NCI-H2196 (cell line): ENCODE results near the gene CFAP45.

Experiments
- DNase-seq: peaks from one replicate; lab custom pipeline; 2025; ENCODE audit not compliant: unreplicated experiment; lab: John Stamatoyannopoulos, UW

CFAP45 gene

DNA sequence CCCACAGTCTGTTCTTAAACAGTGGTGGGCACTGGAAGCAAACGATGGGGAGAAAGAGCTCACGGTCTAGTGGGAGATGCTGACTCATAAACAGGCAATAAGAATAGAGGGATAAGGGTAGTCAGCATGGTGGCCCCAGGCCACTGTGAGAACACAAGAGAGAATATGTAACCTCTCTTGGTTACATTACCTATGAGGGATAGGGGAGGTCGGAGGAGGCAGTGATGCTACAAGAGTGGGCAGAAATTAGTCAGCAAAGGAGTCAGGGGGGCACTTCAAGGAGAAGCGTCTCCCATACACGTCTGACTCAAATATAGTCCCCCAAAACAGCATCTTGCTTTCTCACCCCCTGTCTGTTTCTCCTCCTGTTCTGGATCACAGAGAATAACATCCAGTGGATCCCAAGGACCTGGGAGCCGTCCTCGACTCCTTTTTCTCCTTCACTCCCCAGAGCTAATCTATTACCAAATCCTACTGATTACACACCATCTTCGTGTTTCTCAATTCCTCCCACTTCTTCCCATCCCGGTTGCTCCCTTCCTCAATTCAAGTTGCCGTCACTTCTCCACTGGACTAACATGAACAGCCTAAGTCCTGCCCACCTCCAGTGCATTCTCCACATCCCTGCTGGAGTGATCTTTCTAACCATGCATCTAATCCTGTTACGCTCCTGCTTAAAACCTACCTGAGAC is 71.2 kb downstream of the CFAP45 start:
- DNase-seq = no peak

DNA sequence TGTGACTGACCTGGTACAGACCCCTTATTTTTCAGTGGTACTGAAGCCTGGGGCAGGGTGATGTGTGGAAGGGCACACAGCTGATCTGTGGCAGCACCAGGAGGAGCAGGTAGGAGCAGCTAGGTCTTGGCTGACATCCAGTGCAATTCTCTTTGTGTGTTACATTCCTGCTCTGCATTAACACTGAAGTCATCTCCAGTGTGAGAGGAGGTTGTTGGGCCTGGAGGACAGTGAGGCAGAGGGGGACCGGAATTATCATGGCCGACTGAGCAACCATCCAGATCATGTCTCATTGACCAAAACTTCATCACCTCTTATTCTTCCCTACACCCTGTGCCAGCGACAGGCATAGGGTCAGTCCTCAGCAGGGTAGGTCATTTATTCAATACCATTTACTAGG is 71.8 kb downstream of the CFAP45 start:
- no peak for DNase-seq

DNA sequence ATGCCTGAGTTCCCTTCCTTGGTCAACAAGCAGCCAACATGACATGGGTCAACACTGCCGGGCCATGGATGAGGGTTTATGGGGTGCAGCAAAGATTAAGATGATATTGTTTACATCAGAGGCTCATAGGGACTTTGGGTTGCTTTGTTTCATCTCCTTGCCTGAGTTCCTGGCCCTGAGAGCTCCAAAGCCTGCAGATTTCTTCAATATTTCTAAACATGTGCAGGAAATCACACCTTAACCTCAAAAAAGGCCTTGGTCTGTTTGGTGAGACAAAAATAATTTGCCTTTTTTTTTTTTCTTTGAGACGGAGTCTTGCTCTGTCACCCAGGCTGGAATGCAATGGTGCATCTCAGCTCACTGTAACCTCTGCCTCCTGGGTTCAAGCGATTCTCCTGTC is 72.4 kb downstream of the CFAP45 start:
- DNase-seq = no peak

DNA sequence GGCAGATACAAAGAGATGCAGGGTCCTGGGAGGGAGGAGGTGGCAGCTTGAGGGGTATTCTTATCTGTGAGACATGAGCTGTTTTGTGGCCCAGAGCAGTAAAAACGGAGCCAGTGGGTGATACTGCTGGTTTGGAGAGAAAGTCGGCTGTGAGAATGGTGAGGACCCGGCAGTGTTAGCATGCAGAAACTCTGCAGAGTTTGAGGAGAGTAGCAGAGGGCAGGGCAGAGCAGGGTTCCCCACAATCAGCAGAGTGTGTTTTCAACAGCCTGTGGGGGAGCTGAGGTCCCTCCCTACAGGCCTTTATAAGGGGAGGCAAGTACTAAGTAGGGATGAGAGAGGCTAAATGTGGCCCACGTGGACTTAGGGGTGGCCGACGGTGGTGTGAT is 72.9 kb downstream of the CFAP45 start:
- no peak for DNase-seq

DNA sequence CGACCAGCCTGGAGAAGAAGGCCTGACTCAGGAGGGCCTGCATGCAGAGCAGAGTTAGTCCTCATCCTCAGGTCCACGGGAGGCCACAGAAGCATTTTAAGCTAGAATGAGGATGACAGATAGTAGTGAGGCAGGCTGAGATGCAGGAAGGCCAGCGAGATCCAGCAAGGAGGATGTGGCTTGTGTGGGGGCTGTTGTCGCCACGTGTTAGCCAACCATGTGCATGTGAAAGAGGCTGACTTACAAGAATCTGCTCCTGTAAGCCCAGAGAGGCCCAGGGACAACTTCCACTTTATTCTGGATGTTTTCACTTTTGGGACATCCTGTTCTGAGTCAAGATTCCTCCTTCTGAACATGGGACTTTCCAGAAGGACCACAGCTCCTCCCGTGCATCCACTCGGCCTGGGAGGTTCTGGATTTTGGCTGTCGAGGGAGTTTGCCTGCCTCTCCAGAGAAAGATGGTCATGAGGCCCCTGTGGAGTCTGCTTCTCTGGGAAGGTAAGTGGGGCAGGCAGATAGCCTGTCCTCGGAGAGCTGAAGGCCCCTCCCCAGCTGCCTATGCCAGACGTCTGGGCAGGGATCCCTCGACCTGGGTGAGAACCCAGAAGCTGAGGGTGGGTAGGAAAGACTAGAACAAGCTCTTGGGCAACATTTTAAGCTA is 73.4 kb downstream of the CFAP45 start, which contains the start of gene SLAMF8:
TSS of gene SLAMF8 (plus strand) at position 433 of the 661 bp plus-strand sequence. CDS start at position 459, 26 bp downstream.
- DNase-seq = no peak

DNA sequence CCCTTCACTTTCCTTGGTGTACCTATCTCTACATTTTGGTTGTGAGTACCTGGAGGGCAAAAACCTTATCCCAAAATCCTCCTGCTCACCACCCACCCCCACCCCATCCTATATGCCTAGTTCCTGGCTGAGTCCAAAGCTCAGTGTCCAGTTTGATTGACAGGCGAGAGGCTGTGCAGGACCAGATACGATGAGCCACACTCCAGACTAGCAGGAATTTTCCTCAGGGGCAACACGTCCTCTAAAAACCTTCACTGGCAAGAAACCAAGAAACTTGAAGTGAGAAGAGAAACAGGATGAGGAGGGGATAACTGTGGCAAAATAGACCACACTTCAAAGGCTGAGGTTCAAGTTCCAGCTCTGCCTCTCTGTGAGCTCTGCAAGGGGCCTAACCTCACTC is 74.4 kb downstream of the CFAP45 start:
- no peak for DNase-seq

DNA sequence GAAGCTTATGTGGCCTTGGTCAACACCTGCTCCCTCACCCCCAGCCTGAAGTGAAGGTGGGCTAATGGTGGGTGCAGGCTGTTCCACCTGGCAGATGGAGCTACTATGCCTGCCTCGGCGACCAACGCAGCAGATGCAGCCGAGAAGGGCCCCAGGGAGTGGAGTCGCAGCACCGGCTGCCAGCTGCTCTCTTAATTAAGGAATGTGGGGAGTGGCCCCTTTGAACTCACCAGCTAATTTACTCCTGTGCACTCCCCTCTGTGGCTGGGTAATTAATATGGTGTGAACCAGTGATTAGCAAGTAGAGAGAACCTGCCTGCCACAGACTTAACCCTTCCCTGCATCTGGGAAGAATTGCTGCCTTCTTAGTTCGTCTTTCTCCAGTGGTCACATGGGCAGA is 76.6 kb downstream of the CFAP45 start:
- no peak for DNase-seq
